KMS-11 (cell line): ENCODE results near the gene AOPEP.

Source experiments
- H2AFZ ChIP-seq: fragments of 200-600 bp; sonication (generic); 2 replicates; pipeline ENCODE4 v1.6.1; 2016; ENCODE audit warnings: antibody characterized with exemption, mixed run types, low read depth
- H3K27ac ChIP-seq: fragments of 200-600 bp; sonication (generic); 2 replicates; pipeline ENCODE4 v1.6.1; 2016; ENCODE audit warnings: mild to moderate bottlenecking, mixed run types
- H3K27me3 ChIP-seq: fragments of 200-600 bp; sonication (generic); 2 replicates; pipeline ENCODE4 v1.6.1; 2017; ENCODE audit warnings: mild to moderate bottlenecking, low read depth, mixed run types, moderate library complexity; ENCODE audit not compliant: insufficient read depth
- H3K36me3 ChIP-seq: fragments of 200-600 bp; sonication (generic); 2 replicates; pipeline ENCODE4 v1.6.1; 2017; ENCODE audit warnings: mild to moderate bottlenecking, mixed run types; ENCODE audit not compliant: insufficient read depth
- H3K4me1 ChIP-seq: fragments of 200-600 bp; sonication (generic); 2 replicates; pipeline ENCODE4 v1.6.1; 2016; ENCODE audit warnings: mild to moderate bottlenecking, low read depth, mixed run types; ENCODE audit not compliant: poor library complexity, severe bottlenecking
- H3K4me2 ChIP-seq: fragments of 200-600 bp; sonication (generic); 2 replicates; pipeline ENCODE4 v1.7.0; 2016; ENCODE audit warnings: mild to moderate bottlenecking, mixed run types
- H3K4me3 ChIP-seq: fragments of 200-600 bp; sonication (generic); IDR thresholded peaks from 2 replicates; pipeline ENCODE4 v1.6.1; 2017; ENCODE audit warnings: low read depth, low read length, mixed read lengths; ENCODE audit not compliant: insufficient read depth
- H3K79me2 ChIP-seq: fragments of 200-600 bp; sonication (generic); 2 replicates; pipeline ENCODE4 v1.6.1; 2016; ENCODE audit warnings: low read depth, mixed run types; ENCODE audit not compliant: insufficient read depth
- H3K9ac ChIP-seq: fragments of 200-600 bp; sonication (generic); 2 replicates; pipeline ENCODE4 v1.6.1; 2016; ENCODE audit warnings: mild to moderate bottlenecking, mixed run types
- H4K20me1 ChIP-seq: fragments of 200-600 bp; sonication (generic); 2 replicates; pipeline ENCODE4 v1.6.1; 2016; ENCODE audit warnings: mild to moderate bottlenecking, mixed run types; ENCODE audit not compliant: insufficient read depth
- CTCF ChIP-seq: fragments of 200-600 bp; sonication (generic); conservative IDR thresholded peaks from 2 replicates; pipeline ENCODE4 v1.6.1; 2017; ENCODE audit warnings: low read depth, mild to moderate bottlenecking, antibody characterized with exemption, low read length, moderate library complexity, mixed read lengths

Gene AOPEP

GRCh38 chr9:95107976-95108375 is 381.5 kb downstream of the AOPEP start:
- Histone ChIP-seq H3K36me3 (no peaks in the 10 kb centered on the region), H3K4me2 (no peak overlapping the region), H3K4me3 (no peak overlapping the region), H3K27me3 (no peaks in the 10 kb centered on the region), H3K79me2 (no peaks in the 10 kb centered on the region), H2AFZ (no peak overlapping the region), H3K4me1 (no peaks in the 10 kb centered on the region), H3K27ac (no peak overlapping the region), H3K9ac (no peak overlapping the region), H4K20me1 (no peaks in the 10 kb centered on the region)
- TF ChIP-seq CTCF: no peak

GRCh38 chr9:95108777-95109176 is 382.3 kb downstream of the AOPEP start:
- H3K4me1 ChIP-seq: no peaks in the 10 kb centered on the region
- no peak overlapping the region for H2AFZ ChIP-seq
- H3K4me3 ChIP-seq: no peak overlapping the region
- TF ChIP-seq CTCF: no peak
- H3K4me2 ChIP-seq: no peak overlapping the region
- no peak overlapping the region for H3K9ac ChIP-seq
- no peak overlapping the region for H3K27ac ChIP-seq
- H4K20me1 ChIP-seq: no peaks in the 10 kb centered on the region
- no peaks in the 10 kb centered on the region for H3K27me3 ChIP-seq
- H3K36me3 ChIP-seq: no peaks in the 10 kb centered on the region
- H3K79me2 ChIP-seq: no peaks in the 10 kb centered on the region

- Histone ChIP-seq H2AFZ (no peak overlapping the region), H3K27ac (no peak overlapping the region), H3K4me3 (no peak overlapping the region), H3K79me2 (no peaks in the 10 kb centered on the region), H3K27me3 (no peaks in the 10 kb centered on the region), H3K4me2 (no peak overlapping the region), H4K20me1 (no peaks in the 10 kb centered on the region), H3K36me3 (no peaks in the 10 kb centered on the region), H3K4me1 (no peaks in the 10 kb centered on the region), H3K9ac (no peak overlapping the region)
- TF ChIP-seq CTCF: no peak
These were observed 383.0 kb downstream of the AOPEP start for GRCh38 chr9:95109456-95109855.

GRCh38 chr9:95110921-95111525 is 384.5 kb downstream of the AOPEP start:
- H3K27me3 ChIP-seq: no peaks in the 10 kb centered on the region
- H3K4me1 ChIP-seq: no peaks in the 10 kb centered on the region
- no peaks in the 10 kb centered on the region for H3K79me2 ChIP-seq
- H3K9ac ChIP-seq: no peak overlapping the region
- no peak overlapping the region for H2AFZ ChIP-seq
- no peaks in the 10 kb centered on the region for H3K36me3 ChIP-seq
- no peaks in the 10 kb centered on the region for H4K20me1 ChIP-seq
- H3K4me2 ChIP-seq: no peak overlapping the region
- no peak for TF ChIP-seq CTCF
- H3K4me3 ChIP-seq: no peak overlapping the region
- H3K27ac ChIP-seq: no peak overlapping the region
